G401.6 (cell line): ENCODE measurements around the gene CENATAC.
"Not testable (repeated sequence)": the region's sequence is repeated elsewhere in the genome, so short reads cannot be mapped to it uniquely, and the experiment has no call there.

Source experiments
- FAIRE-seq: peaks from 2 replicates; lab custom pipeline; 2012; peaks lifted over from hg19 to GRCh38; lab: Jason Lieb, UNC

The CENATAC gene

DNA sequence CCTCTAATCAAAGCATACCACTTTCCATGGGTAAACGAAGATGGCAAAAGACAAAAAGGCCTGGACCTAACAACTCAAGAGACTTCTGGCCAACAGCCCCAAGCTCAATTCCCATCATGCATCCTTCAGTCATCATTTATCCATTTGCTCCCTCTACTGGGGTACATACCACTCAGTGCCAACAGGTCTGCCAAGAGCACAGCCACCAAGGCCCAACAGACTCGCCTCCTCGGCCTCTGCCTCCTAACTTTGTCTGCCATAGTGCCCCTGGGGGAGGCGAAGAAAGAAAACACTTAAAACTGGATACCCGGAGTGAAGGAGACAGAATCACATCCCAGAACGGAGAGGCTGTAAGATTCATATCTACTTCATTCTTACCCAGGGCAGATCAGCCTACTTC lies 58.0 kb downstream of the CENATAC start:
- FAIRE-seq = no peak

DNA sequence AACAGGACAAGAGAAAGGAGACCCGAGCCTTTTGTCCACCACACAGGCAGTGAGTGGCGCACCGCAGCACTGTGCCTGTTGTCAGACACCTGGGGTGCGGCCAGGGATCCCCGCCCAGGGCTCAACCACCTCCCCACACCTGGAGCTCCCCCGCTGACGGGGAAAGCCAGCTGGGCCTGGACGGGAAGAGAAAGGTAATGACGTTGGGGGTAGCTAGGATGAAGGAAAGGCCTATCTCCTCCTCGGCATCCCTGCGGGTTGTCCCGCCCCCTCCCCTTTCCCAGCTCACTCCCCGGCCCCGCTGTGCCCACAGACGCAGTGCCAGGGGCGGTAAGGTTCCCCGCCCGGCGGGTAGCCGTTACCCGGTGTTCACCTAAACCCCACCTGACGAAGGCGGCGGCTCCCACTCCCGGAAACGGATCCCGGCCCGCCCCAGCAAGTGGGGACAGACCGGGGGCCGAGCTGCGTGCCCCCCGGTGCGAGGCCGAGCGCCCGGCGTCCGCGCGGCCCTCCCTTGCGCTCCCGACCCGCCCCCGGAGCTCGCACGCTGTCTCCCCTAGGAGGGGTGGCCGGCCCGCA lies 58.6 kb downstream of the CENATAC start:
- no peak for FAIRE-seq

DNA sequence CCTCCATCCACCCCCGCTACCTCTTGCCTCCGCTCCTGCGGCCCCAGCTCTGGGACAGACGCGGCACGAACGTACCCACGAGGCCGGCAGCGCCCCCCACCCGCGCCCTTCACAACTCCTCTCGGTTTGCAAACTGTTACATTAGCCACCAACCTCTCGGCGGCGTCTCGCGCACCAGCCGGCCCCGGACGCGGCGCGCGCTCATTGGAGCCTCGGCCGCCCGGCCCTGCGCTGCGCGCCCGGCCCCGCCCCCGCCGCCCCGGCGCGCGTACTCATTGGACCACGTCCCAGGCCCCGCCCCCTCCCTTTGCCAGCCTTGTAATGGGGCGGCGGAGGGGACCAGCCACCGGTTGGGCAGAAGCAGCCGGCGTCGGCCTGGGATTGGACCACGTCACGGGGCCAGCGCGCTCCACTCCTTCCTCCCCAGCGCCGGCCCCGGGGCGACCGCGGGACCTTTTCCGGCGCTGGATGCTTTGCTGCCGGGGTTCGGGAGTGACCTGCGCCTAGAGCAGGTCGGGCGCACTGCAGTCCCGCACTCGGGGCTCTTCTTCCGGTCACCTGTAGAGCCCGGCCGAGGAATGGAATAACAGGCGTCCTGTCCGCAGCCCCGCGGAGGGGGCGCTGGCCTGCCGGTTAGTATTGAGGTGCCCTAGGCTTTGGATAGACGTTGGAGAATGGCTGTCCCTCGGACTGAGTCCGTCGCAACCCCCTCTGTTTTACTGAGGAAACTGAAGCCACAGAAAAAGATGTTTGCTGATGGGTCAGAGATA lies 59.2 kb downstream of the CENATAC start, which contains the start of gene HYOU1:
HYOU1 (minus strand) TSS at position 206 of the 770 bp plus-strand sequence. CDS start 1,045 bp downstream, outside the sequence.
- no peak for FAIRE-seq

DNA sequence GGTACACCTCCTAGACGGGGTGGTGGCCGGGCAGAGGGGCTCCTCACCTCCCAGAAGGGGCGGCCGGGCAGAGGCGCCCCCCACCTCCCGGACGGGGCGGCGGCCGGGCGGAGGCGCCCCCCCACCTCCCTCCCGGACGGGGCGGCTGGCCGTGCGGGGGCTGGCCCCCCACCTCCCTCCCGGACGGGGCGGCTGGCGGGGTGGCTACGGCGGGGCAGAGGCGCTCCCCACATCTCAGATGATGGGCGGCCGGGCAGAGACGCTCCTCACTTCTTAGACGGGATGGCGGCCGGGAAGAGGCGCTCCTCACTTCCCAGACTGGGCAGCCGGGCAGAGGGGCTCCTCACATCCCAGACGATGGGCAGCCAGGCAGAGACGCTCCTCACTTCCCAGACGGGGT lies 61.2 kb downstream of the CENATAC start:
- not testable (repeated sequence) for FAIRE-seq

DNA sequence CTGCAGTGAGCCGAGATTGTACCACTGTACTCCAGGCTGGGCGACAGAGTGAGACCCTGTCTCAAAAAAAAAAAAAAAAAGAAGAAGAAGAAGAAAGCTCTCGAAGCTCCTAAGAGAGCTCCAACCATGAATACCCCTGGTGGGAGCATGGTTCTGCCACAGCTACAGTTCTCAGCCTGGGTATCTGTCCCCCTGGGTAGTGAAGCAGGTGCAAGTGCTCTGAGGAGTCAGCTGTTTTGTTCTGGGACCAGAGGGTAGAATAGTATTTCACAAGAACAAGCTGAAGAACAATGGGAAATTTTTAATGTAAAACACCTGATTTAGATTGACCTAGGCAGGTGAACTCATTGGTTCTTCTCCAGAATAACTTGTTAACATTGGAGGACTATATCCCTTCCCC lies 63.3 kb downstream of the CENATAC start:
- no peak for FAIRE-seq

DNA sequence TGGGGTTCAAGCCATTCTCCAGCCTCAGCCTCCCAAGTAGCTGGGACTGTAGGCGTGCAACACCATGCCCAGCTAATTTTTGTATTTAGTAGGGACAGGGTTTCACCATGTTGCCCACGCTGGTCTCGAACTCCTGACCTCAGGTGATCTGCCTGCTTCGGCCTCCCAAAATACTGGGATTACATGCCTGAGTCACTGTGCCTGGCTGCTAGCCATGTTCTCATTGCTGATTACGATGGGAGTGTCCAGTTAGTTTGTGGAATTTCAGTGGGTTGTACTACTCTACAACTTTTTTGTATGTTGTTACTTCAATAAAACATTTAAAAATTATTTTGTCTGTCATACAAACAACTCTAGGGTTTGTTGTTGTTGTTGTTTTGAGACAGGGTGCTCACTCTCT lies 64.8 kb downstream of the CENATAC start:
- no peak for FAIRE-seq

DNA sequence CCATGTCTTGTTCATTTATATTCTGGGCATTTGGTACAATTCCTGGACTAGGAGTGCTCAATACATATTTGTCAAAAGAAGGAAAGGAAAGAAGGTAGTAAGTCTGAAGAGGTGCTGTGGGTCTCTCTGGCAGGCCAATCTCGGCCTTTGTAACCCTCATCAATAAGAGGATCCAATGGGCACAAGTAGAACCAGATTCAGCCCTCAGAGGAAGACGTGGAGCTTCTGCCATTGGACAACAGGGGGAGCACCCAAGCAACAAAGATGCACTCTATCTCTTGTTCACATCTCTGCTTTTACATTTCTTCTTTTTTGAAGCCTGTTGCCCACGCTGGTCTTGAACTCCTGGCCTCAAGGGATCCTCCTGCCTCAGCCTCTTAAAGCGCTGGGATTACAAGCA lies 67.4 kb downstream of the CENATAC start:
- FAIRE-seq = no peak
